Uterus (tissue), 2 donors: ENCODE results near the gene DCST1.

Source experiments
- POLR2A ChIP-seq, 2 donors: fragments of 450-650 bp; IDR thresholded peaks; one replicate each; pipeline ENCODE4 v1.6.1; 2016; ENCODE audit warnings: antibody characterized with exemption in 2 of 2, mild to moderate bottlenecking in 1 of 2, moderate library complexity in 1 of 2
- TF ChIP-seq, protein P1 (sequence below), 4 experiments: fragments of 200-600 bp in 2 of 4; fragments of 450-650 bp in 2 of 4; sonication (generic) in 2 of 4; IDR thresholded peaks; one replicate each; pipeline ENCODE4 v1.5.1; 2016 to 2019; ENCODE audit warnings: antibody characterized with exemption in 4 of 4, mild to moderate bottlenecking in 2 of 4, moderate library complexity in 1 of 4

DNA sequence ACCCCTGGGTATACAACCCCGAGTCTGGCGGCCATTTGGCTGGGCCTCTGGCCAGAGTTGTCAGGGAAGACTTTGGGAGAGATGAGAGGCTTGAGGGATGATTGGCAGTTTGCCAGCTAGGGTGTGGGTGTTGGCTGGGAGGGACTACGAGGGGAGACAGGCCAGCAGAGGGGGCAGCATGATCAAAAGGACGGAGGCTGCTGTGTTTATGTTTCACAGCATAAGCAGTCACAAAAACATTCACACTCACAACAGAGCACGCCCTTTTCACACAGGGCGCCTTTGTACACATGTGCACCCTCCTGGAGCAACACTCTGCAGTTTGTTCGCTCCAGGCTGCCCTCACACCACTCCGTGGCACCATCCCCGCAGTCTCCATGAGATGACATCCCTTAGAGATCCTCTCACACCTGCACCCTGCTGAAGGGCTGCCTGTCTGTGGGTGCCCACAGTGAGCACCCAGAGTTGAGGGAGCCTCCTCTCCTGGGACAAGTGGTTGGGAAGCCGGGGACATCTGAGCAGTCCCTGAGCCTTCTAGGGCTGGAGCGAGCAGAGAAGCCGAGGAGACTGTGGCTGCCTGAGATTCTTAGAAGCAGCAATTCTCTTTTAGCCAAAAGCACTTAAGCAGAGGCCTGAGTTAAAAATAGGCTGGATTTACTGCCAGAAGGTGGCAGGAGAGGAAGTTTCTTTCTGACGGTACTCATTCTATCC, 60.4 kb downstream of the DCST1 start:
- TF ChIP-seq, protein P1, sequence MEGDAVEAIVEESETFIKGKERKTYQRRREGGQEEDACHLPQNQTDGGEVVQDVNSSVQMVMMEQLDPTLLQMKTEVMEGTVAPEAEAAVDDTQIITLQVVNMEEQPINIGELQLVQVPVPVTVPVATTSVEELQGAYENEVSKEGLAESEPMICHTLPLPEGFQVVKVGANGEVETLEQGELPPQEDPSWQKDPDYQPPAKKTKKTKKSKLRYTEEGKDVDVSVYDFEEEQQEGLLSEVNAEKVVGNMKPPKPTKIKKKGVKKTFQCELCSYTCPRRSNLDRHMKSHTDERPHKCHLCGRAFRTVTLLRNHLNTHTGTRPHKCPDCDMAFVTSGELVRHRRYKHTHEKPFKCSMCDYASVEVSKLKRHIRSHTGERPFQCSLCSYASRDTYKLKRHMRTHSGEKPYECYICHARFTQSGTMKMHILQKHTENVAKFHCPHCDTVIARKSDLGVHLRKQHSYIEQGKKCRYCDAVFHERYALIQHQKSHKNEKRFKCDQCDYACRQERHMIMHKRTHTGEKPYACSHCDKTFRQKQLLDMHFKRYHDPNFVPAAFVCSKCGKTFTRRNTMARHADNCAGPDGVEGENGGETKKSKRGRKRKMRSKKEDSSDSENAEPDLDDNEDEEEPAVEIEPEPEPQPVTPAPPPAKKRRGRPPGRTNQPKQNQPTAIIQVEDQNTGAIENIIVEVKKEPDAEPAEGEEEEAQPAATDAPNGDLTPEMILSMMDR (IDR thresholded peaks at IDR 0.05): peak in 3 of 4 experiments; percentile 52 to 55 (median 55)
- TF ChIP-seq POLR2A (IDR thresholded peaks at IDR 0.05): no peak
